ENCODE results near the gene C2orf49. TPM values are rescaled to one million over a fixed set of nuclear protein-coding genes. Genes with fewer than 3 reads are reported as not detected.
A peak's percentile ranks its signal among the peaks of the same experiment; 100 is the strongest.

The C2orf49 gene
- total RNA-seq, 1 donor from 2014 or later, result 21.6 TPM

DNA sequence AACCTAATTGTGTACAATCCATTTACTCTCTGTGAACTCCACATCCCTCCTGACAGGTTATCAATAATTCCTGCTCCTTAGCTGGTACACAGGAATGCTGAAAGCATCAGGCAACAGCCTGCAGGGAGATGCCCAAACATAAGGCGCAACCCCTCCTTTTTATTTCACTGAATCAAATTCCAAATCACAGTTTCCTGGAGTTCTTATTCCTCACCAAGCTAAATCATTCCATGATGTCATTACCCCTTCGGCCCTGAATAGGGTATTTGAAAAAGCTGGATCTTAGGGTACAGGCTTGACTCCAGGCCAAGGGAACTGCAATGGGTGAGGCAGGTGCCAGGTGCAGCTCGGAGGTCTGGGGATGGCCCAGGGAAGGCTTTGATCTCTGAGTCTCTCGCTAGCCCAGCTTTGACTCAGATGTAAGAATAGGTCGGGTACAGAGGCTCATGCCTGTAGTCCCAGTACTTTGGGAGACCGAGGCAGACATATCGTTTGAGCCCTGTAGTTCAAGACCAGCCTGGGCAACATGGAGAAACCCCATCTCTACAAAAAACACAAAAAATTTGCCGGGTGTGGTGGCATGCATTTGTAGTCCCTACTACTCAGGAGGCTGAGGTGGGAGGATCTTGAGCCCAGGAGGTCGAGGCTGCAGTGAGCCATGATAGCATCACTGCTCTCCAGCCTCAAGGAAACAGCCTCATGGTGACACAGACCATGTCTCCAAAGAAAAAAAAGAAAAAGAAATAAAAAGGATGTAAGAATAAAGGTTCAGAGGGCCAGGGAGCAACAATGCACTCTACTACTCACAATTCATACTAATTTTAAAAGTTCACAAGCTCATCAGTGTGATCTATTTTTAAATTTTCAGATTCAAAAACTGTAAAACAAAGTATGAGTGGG, 54.7 kb downstream of the C2orf49 start:
- H3K4me2 ChIP-seq (ENCODE audit: low read length), result peak overlapping the region; percentile 94
- peak overlapping the region; percentile 99 for H3K27ac ChIP-seq (ENCODE audit: low read depth, low read length)
- H3K4me1 ChIP-seq (ENCODE audit: insufficient read depth, low read length), result peaks cover 87% of the 10 kb centered on the region
- no peak for FAIRE-seq
- no peaks in the 10 kb centered on the region for H3K27me3 ChIP-seq (ENCODE audit: insufficient read depth, low read length)
- H3K9ac ChIP-seq (ENCODE audit: low read length), result peak overlapping the region; percentile 100
- peaks cover 76% of the 10 kb centered on the region for H4K20me1 ChIP-seq (ENCODE audit: insufficient read depth, low read length)
- peaks cover 100% of the 10 kb centered on the region for H3K79me2 ChIP-seq (ENCODE audit: insufficient read depth, low read length)
- H3K36me3 Mint-ChIP-seq (ENCODE audit: low read depth, unreplicated experiment), result peaks cover 41% of the 10 kb centered on the region
- TF ChIP-seq EZH2 (IDR thresholded peaks at IDR 0.05; ENCODE audit: insufficient read depth, low read length), result no peak
- TF ChIP-seq, protein P1, sequence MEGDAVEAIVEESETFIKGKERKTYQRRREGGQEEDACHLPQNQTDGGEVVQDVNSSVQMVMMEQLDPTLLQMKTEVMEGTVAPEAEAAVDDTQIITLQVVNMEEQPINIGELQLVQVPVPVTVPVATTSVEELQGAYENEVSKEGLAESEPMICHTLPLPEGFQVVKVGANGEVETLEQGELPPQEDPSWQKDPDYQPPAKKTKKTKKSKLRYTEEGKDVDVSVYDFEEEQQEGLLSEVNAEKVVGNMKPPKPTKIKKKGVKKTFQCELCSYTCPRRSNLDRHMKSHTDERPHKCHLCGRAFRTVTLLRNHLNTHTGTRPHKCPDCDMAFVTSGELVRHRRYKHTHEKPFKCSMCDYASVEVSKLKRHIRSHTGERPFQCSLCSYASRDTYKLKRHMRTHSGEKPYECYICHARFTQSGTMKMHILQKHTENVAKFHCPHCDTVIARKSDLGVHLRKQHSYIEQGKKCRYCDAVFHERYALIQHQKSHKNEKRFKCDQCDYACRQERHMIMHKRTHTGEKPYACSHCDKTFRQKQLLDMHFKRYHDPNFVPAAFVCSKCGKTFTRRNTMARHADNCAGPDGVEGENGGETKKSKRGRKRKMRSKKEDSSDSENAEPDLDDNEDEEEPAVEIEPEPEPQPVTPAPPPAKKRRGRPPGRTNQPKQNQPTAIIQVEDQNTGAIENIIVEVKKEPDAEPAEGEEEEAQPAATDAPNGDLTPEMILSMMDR (IDR thresholded peaks at IDR 0.05; ENCODE audit: insufficient read depth, low read depth, low read length), result no peak
- no peak overlapping the region for H3K4me3 Mint-ChIP-seq (ENCODE audit: unreplicated experiment)
- no peak overlapping the region for H3K27ac Mint-ChIP-seq (ENCODE audit: unreplicated experiment)
- peaks cover 43% of the 10 kb centered on the region for H3K4me1 Mint-ChIP-seq (ENCODE audit: low read depth, unreplicated experiment)
- H3K36me3 ChIP-seq (ENCODE audit: insufficient read depth, low read length), result peaks cover 57% of the 10 kb centered on the region
- DNase-seq (ENCODE audit: low read depth), result no peak
- peak overlapping the region; percentile 0 for H3K4me3 ChIP-seq (ENCODE audit: insufficient read depth, low read depth, low read length)
- no peaks in the 10 kb centered on the region for H3K9me3 ChIP-seq (ENCODE audit: insufficient read depth, low read depth, low read length)
- no peaks in the 10 kb centered on the region for H3K27me3 Mint-ChIP-seq (ENCODE audit: low read depth, unreplicated experiment)
- H3K9me3 Mint-ChIP-seq (ENCODE audit: unreplicated experiment), result peaks cover 3% of the 10 kb centered on the region
- H2AFZ ChIP-seq (ENCODE audit: low read depth, low read length), result no peak overlapping the region

DNA sequence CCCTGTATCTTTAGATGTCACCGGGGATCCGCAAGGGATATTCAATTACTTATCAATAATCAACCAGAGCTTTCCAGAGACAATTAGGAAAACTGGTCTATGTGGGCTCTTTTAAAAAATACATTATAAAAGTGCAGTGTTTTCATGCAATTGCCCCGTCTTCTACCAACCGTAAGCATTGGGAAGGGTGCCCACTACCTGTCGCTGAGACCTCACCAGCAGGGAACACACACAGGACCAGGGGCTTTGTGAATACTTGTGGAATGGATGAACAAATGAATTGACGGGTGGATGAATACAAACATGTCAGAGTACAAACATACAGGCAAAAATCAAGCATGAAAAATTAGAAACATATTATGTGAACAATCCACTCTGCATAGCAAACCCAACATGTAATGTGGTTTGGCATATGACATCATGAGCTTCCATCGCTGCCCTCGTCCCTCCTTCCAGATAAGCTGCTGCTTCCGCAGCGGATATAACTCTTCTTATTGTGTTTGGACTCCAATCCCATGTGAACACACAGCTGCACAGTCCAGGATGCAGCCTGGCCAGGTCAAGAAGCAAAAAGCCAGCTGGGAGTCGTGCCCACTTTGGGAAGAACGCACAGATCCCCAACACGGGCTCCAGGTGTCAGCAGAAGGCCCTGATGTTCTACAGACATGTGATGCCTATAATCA, 56.2 kb downstream of the C2orf49 start:
- H3K4me1 Mint-ChIP-seq (ENCODE audit: low read depth, unreplicated experiment), result peaks cover 43% of the 10 kb centered on the region
- H3K27me3 Mint-ChIP-seq (ENCODE audit: low read depth, unreplicated experiment), result no peaks in the 10 kb centered on the region
- Histone ChIP-seq H3K27ac (ENCODE audit: low read depth, low read length) (peak overlapping the region; percentile 99), H3K4me3 (ENCODE audit: insufficient read depth, low read depth, low read length) (peak overlapping the region; percentile 30), H4K20me1 (ENCODE audit: insufficient read depth, low read length) (peaks cover 61% of the 10 kb centered on the region), H3K4me1 (ENCODE audit: insufficient read depth, low read length) (peaks cover 73% of the 10 kb centered on the region), H3K9ac (ENCODE audit: low read length) (peak overlapping the region; percentile 100), H3K79me2 (ENCODE audit: insufficient read depth, low read length) (peaks cover 100% of the 10 kb centered on the region), H3K4me2 (ENCODE audit: low read length) (peak overlapping the region; percentile 94), H3K9me3 (ENCODE audit: insufficient read depth, low read depth, low read length) (no peaks in the 10 kb centered on the region), H3K27me3 (ENCODE audit: insufficient read depth, low read length) (no peaks in the 10 kb centered on the region), H2AFZ (ENCODE audit: low read depth, low read length) (no peak overlapping the region), H3K36me3 (ENCODE audit: insufficient read depth, low read length) (peaks cover 44% of the 10 kb centered on the region)
- H3K4me3 Mint-ChIP-seq (ENCODE audit: unreplicated experiment), result peak overlapping the region; percentile 43
- TF ChIP-seq, protein P1 (IDR thresholded peaks at IDR 0.05; ENCODE audit: insufficient read depth, low read depth, low read length), result no peak
- TF ChIP-seq EZH2 (IDR thresholded peaks at IDR 0.05; ENCODE audit: insufficient read depth, low read length), result no peak
- H3K36me3 Mint-ChIP-seq (ENCODE audit: low read depth, unreplicated experiment), result peaks cover 33% of the 10 kb centered on the region
- peak; percentile 97 for DNase-seq (ENCODE audit: low read depth)
- no peak overlapping the region for H3K27ac Mint-ChIP-seq (ENCODE audit: unreplicated experiment)
- FAIRE-seq, result no peak
- H3K9me3 Mint-ChIP-seq (ENCODE audit: unreplicated experiment), result peaks cover 3% of the 10 kb centered on the region
